ENCODE data around the gene SWAP70. TPM values are rescaled to one million over a fixed set of nuclear protein-coding genes. Genes with fewer than 3 reads are reported as not detected.
"Not testable (repeated sequence)": the region's sequence is repeated elsewhere in the genome, so short reads cannot be mapped to it uniquely, and the experiment has no call there.

SWAP70 gene
- total RNA-seq, 2 donors from 2014 or later: 18.7 to 33.4 TPM

- H3K9me3 ChIP-seq: no peaks in the 10 kb centered on the region
- H3K36me3 ChIP-seq: no peaks in the 10 kb centered on the region
- no peak overlapping the region for H3K4me3 ChIP-seq
- peak overlapping the region; percentile 18 to 46 for H3K27ac ChIP-seq
- H3K27me3 ChIP-seq: no peaks in the 10 kb centered on the region
- TF ChIP-seq CTCF (IDR thresholded peaks at IDR 0.05): no peak
- DNase-seq (ENCODE audit: low spot score): no peak
- H3K4me1 ChIP-seq: peaks cover 0 to 10% of the 10 kb centered on the region in 2 donors
These were observed 39.4 kb downstream of the SWAP70 start for GRCh38 chr11:9703280-9703679.

- no peaks in the 10 kb centered on the region for H3K27me3 ChIP-seq
- peaks cover 0 to 13% of the 10 kb centered on the region in 2 donors for H3K4me1 ChIP-seq
- H3K9me3 ChIP-seq: no peaks in the 10 kb centered on the region
- no peaks in the 10 kb centered on the region for H3K36me3 ChIP-seq
- TF ChIP-seq CTCF (IDR thresholded peaks at IDR 0.05): no peak
- no peak overlapping the region for H3K27ac ChIP-seq
- no peak for DNase-seq (ENCODE audit: low spot score)
- H3K4me3 ChIP-seq: no peak overlapping the region
These were observed 40.2 kb downstream of the SWAP70 start for GRCh38 chr11:9704037-9704436.

- no peaks in the 10 kb centered on the region for H3K27me3 ChIP-seq
- no peak overlapping the region for H3K4me3 ChIP-seq
- no peak for DNase-seq (ENCODE audit: low spot score)
- H3K27ac ChIP-seq: no peak overlapping the region
- peaks cover 0 to 13% of the 10 kb centered on the region in 2 donors for H3K4me1 ChIP-seq
- no peaks in the 10 kb centered on the region for H3K9me3 ChIP-seq
- TF ChIP-seq CTCF (IDR thresholded peaks at IDR 0.05): no peak
- H3K36me3 ChIP-seq: no peaks in the 10 kb centered on the region
These were observed 40.7 kb downstream of the SWAP70 start for GRCh38 chr11:9704620-9705019.

- H3K4me1 ChIP-seq: peaks cover 0 to 13% of the 10 kb centered on the region in 2 donors
- H3K4me3 ChIP-seq, H3K9me3 ChIP-seq: not testable (repeated sequence)
These were observed 41.5 kb downstream of the SWAP70 start for GRCh38 chr11:9705361-9705760.

GRCh38 chr11:9708544-9708943, 44.7 kb downstream of the SWAP70 start:
- Histone ChIP-seq H3K36me3 (peaks cover 2% of the 10 kb centered on the region), H3K4me3 (no peak overlapping the region), H3K4me1 (peaks cover 0 to 14% of the 10 kb centered on the region in 2 donors), H3K27me3 (no peaks in the 10 kb centered on the region), H3K27ac (peak overlapping the region in 1 of 2 donors; percentile 45), H3K9me3 (no peaks in the 10 kb centered on the region)
- no peak for TF ChIP-seq CTCF (IDR thresholded peaks at IDR 0.05)
- DNase-seq (ENCODE audit: low spot score): no peak

More at GRCh38 chr11:9705361-9705760, 41.5 kb downstream of the SWAP70 start:
- H3K36me3 ChIP-seq; H3K27ac ChIP-seq; H3K27me3 ChIP-seq; DNase-seq (ENCODE audit: low spot score): not testable (repeated sequence)

GRCh38 chr11:9710223-9710622, 46.3 kb downstream of the SWAP70 start:
- Histone ChIP-seq H3K27me3 (no peaks in the 10 kb centered on the region), H3K27ac (no peak overlapping the region), H3K36me3 (peaks cover 7% of the 10 kb centered on the region), H3K9me3 (no peaks in the 10 kb centered on the region), H3K4me3 (no peak overlapping the region), H3K4me1 (peaks cover 0 to 14% of the 10 kb centered on the region in 2 donors)
- no peak for TF ChIP-seq CTCF (IDR thresholded peaks at IDR 0.05)
- no peak for DNase-seq (ENCODE audit: low spot score)
